Esophagus muscularis mucosa (tissue), 3 donors: ENCODE measurements around the gene MYO15B.
"Not testable (repeated sequence)": the region's sequence is repeated elsewhere in the genome, so short reads cannot be mapped to it uniquely, and the experiment has no call there.

Experiments
- POLR2AphosphoS5 ChIP-seq, 2 donors: sonication (generic); formaldehyde crosslinking; IDR thresholded peaks; one replicate each; pipeline ENCODE4 v1.6.1; 2017; ENCODE audit warnings: antibody characterized with exemption in 2 of 2
- TF ChIP-seq, protein P1 (sequence below), 3 experiments: fragments of 200-600 bp in 2 of 3; fragments of 450-650 bp in 1 of 3; sonication (generic) in 2 of 3; IDR thresholded peaks; one replicate each; pipeline ENCODE4 v1.5.1; 2017 to 2019; ENCODE audit warnings: antibody characterized with exemption in 3 of 3, mild to moderate bottlenecking in 2 of 3, moderate library complexity in 1 of 3

DNA sequence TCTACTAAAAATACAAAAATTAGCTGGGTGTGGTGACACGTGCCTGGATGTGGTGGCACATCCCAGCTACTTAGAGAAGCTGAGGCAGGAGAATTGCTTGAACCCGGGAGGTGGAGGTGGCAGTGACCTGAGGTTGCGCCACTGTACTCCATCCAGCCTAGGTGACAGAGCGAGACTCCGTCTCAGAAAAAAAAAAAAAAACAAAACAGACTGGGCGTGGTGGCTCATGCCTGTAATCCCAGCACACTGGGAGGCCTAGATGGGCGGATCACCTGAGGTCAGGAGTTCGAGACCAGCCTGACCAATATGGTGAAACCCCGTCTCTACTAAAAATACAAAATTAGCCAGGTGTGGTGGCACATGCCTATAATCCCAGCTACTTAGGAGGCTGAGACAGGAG lies 5.8 kb downstream of the MYO15B start:
- not testable (repeated sequence) for TF ChIP-seq POLR2AphosphoS5 (IDR thresholded peaks at IDR 0.05)
- TF ChIP-seq, protein P1, sequence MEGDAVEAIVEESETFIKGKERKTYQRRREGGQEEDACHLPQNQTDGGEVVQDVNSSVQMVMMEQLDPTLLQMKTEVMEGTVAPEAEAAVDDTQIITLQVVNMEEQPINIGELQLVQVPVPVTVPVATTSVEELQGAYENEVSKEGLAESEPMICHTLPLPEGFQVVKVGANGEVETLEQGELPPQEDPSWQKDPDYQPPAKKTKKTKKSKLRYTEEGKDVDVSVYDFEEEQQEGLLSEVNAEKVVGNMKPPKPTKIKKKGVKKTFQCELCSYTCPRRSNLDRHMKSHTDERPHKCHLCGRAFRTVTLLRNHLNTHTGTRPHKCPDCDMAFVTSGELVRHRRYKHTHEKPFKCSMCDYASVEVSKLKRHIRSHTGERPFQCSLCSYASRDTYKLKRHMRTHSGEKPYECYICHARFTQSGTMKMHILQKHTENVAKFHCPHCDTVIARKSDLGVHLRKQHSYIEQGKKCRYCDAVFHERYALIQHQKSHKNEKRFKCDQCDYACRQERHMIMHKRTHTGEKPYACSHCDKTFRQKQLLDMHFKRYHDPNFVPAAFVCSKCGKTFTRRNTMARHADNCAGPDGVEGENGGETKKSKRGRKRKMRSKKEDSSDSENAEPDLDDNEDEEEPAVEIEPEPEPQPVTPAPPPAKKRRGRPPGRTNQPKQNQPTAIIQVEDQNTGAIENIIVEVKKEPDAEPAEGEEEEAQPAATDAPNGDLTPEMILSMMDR (IDR thresholded peaks at IDR 0.05) = not testable (repeated sequence)
